Thyroid gland (tissue), 4 donors: Measurements from ENCODE around the gene MRPL21. TPM values are rescaled to one million over a fixed set of nuclear protein-coding genes. Genes with fewer than 3 reads are reported as not detected.

Source experiments
- DNase-seq, 2 donors: peaks; one replicate each; pipeline ENCODE4 v3.0.0-alpha.2; 2019
- H3K27ac ChIP-seq, 3 donors: fragments of 200-600 bp; sonication (generic); 1 replicate in 2 of 3; 2 replicates in 1 of 3; pipeline ENCODE4 v1.5.1; 2016 to 2019; ENCODE audit warnings: mild to moderate bottlenecking in 1 of 3, moderate library complexity in 1 of 3
- H3K27me3 ChIP-seq: fragments of 200-600 bp; sonication (generic); one replicate; pipeline ENCODE4 v1.5.1; 2019
- H3K36me3 ChIP-seq, 2 donors: fragments of 200-600 bp; sonication (generic); one replicate each; pipeline ENCODE4 v1.5.1; 2016 to 2019
- H3K4me1 ChIP-seq, 2 donors: fragments of 200-600 bp; sonication (generic); one replicate each; pipeline ENCODE4 v1.5.1; 2017 to 2019
- H3K4me3 ChIP-seq, 3 donors: fragments of 200-600 bp; sonication (generic); replicated peaks in 1 of 3; 1 replicate in 2 of 3; 2 replicates in 1 of 3; pipeline ENCODE4 v1.5.1; 2016; ENCODE audit warnings: mild to moderate bottlenecking in 1 of 3
- H3K9me3 ChIP-seq: fragments of 200-600 bp; sonication (generic); one replicate; pipeline ENCODE4 v1.5.1; 2017
- POLR2A ChIP-seq, 2 donors: fragments of 450-650 bp; IDR thresholded peaks; one replicate each; pipeline ENCODE4 v1.6.1; 2017; ENCODE audit warnings: antibody characterized with exemption in 2 of 2, mild to moderate bottlenecking in 2 of 2, moderate library complexity in 1 of 2
- WGBS, 2 donors: methylation state at CpG; one replicate each; pipeline ENCODE4 v1.1.5; 2017; 5-methylcytosine and 5-hydroxymethylcytosine counted together
- intact Hi-C: fragments of 100-400 bp; cut with DNase I; formaldehyde crosslinking; loops from one replicate; pipeline ENCODE4 v1.15.1; 2023
- total RNA-seq, 4 donors: library from RNA; depleted of rRNA; stranded (reverse); fragments of >200 nt; gene quantifications; one replicate each; pipeline ENCODE4 v1.2.3, GENCODE V29; 2016
- TF ChIP-seq, protein P1 (sequence below), 6 experiments: fragments of 200-600 bp in 3 of 6; fragments of 450-650 bp in 3 of 6; sonication (generic) in 3 of 6; IDR thresholded peaks; one replicate each; pipeline ENCODE4 v1.5.1; 2016 to 2019; ENCODE audit warnings: antibody characterized with exemption in 6 of 6, mild to moderate bottlenecking in 2 of 6, inconsistent platforms in 1 of 6, moderate library complexity in 1 of 6

The MRPL21 gene
- total RNA-seq, 4 donors from 2014 or later = 24.0 to 86.6 (median 65.6) TPM

DNA sequence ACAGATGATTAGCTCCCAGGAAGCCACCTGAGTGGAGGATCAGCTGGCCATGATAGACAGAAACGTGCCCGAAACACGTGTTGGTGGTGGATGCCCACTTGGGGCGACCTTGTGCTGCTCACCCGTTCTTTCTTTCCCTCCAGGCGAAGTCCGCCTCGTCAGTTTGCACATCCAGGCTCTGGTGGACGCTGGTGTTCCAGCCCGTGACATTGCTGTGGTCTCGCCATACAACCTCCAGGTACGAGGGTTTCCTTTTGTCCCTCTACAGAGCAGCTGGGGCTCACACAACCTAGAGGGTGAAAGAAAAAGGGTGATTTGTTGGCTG is 30.7 kb upstream of the MRPL21 start:
- no peaks in the 10 kb centered on the region for H3K9me3 ChIP-seq
- no peak overlapping the region for H3K4me3 ChIP-seq
- TF ChIP-seq, protein P1, sequence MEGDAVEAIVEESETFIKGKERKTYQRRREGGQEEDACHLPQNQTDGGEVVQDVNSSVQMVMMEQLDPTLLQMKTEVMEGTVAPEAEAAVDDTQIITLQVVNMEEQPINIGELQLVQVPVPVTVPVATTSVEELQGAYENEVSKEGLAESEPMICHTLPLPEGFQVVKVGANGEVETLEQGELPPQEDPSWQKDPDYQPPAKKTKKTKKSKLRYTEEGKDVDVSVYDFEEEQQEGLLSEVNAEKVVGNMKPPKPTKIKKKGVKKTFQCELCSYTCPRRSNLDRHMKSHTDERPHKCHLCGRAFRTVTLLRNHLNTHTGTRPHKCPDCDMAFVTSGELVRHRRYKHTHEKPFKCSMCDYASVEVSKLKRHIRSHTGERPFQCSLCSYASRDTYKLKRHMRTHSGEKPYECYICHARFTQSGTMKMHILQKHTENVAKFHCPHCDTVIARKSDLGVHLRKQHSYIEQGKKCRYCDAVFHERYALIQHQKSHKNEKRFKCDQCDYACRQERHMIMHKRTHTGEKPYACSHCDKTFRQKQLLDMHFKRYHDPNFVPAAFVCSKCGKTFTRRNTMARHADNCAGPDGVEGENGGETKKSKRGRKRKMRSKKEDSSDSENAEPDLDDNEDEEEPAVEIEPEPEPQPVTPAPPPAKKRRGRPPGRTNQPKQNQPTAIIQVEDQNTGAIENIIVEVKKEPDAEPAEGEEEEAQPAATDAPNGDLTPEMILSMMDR (IDR thresholded peaks at IDR 0.05) = no peak
- TF ChIP-seq POLR2A (IDR thresholded peaks at IDR 0.05) = no peak
- H3K36me3 ChIP-seq = peaks cover 57 to 70% of the 10 kb centered on the region in 2 donors
- intact Hi-C loops = no loop called here
- H3K4me1 ChIP-seq = no peaks in the 10 kb centered on the region
- WGBS, 2 donors = 94 to 95% methylated on average over 12 of the region's 12 CpGs
- no peaks in the 10 kb centered on the region for H3K27me3 ChIP-seq
- DNase-seq = no peak
- no peak overlapping the region for H3K27ac ChIP-seq

DNA sequence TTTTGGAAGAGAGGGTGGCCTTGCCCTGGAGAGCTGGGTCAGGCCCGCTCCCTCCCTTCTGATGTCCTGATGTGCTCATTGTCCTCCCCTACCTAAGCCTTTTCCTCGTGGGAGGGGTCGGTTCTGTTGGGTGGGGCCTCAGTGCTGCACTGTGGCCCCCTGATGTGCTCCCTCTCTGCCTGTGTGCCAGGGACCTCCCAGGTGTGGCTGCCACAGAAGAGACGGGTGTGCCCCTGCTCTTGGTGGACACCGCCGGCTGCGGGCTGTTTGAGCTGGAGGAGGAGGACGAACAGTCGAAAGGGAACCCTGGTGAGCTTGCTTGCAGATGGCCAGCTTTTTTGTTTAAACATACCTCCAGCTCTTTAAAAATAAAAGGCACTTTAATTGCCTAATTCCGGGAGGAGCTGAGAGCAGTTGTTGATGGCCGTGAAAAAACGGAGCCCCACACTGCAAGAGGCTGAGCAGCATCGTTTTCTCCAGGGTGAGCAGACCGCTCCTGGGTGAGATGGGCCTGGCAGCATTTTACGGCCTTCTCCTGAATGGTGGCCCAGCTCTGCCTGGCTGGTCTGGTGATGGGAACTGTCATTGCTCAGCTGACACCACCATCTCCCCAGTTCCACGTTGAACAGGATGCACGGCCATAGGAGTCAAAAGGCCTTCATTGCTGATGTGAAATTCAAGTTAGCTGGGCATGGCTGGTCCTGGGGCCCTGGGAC is 30.1 kb upstream of the MRPL21 start:
- H3K4me1 ChIP-seq = no peaks in the 10 kb centered on the region
- no peaks in the 10 kb centered on the region for H3K27me3 ChIP-seq
- DNase-seq = no peak
- no peak overlapping the region for H3K4me3 ChIP-seq
- H3K27ac ChIP-seq = no peak overlapping the region
- 92 to 94% methylated on average over 17 of the region's 17 CpGs for WGBS, 2 donors
- H3K36me3 ChIP-seq = peaks cover 62 to 69% of the 10 kb centered on the region in 2 donors
- no peaks in the 10 kb centered on the region for H3K9me3 ChIP-seq
- intact Hi-C loops = no loop called here
- TF ChIP-seq POLR2A (IDR thresholded peaks at IDR 0.05) = no peak
- TF ChIP-seq, protein P1 (IDR thresholded peaks at IDR 0.05) = no peak

DNA sequence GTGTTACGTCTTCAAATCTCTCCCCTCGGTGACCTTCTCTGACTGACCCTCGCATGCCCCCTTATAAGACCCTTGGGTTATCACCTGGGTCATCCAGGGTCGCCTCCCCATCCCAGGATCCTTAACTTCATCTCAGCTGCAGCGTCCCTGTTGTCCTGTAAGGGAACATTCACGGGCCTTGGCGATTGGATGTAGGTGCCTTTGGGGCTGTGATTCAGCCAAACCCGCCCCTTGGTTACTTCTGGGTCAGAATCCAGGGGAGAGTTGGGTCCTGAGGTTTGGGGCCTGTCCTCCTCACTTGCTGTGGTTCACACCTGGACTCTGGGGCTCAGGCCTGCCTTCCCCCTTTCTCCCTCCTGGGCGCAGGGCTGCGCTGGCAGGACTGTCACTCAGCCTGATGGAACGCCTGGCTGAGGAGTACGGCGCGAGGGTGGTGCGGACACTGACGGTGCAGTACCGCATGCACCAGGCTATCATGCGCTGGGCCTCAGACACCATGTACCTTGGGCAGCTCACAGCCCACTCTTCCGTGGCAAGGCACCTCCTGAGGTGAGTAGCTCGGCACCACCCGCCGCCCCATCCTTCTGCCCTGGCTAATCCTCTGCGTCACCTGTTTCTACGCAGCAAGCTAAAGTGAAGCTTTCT is 29.4 kb upstream of the MRPL21 start:
- Histone ChIP-seq H3K27ac (no peak overlapping the region), H3K4me1 (no peaks in the 10 kb centered on the region), H3K4me3 (no peak overlapping the region), H3K27me3 (no peaks in the 10 kb centered on the region), H3K9me3 (no peaks in the 10 kb centered on the region), H3K36me3 (peaks cover 59 to 64% of the 10 kb centered on the region in 2 donors)
- TF ChIP-seq, protein P1 (IDR thresholded peaks at IDR 0.05) = no peak
- no peak for TF ChIP-seq POLR2A (IDR thresholded peaks at IDR 0.05)
- no peak for DNase-seq
- intact Hi-C loops = no loop called here
- 95 to 96% methylated on average over 18 to 22 of the region's 24 CpGs for WGBS, 2 donors

DNA sequence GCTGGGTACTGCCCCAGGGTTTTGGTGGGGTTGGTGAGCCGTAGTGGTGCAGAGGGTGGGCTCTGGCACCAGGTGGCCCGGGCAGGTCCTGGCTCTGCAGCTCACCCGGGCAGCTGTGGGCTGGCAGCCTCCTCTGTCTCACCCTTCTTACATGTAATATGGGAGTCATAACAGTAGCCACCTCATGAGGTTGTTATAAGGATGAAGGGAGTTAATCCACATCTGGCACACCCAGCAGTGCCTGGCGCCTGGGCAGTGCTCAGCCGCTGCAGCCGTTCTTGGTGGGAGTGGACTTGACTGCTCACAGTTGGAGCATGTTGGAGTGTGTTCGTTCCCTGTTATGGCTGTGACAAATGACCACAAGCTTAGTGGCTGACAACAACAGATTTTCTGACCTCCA is 28.7 kb upstream of the MRPL21 start:
- intact Hi-C loops = no loop called here
- peaks cover 52 to 57% of the 10 kb centered on the region in 2 donors for H3K36me3 ChIP-seq
- TF ChIP-seq, protein P1 (IDR thresholded peaks at IDR 0.05) = no peak

DNA sequence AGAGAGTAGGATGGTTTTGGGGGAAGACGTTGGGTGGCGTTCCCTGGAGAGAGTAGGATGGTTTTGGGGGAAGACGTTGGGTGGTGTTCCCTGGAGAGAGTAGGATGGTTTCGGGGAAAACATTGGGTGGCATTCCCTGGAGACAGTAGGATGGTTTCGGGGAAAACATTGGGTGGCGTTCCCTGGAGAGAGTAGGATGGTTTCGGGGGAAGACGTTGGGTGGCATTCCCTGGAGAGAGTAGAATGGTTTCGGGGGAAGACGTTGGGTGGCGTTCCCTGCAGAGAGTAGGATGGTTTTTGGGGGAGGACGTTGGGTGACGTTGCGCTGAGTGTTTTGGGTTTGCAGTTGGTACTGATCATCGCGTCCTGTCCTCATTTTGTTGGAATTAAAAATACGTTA is 28.3 kb upstream of the MRPL21 start:
- H3K4me3 ChIP-seq = no peak overlapping the region
- no peak for DNase-seq
- no peaks in the 10 kb centered on the region for H3K4me1 ChIP-seq
- no peaks in the 10 kb centered on the region for H3K9me3 ChIP-seq
- 88 to 90% methylated on average over 17 of the region's 17 CpGs for WGBS, 2 donors
- no peak overlapping the region for H3K27ac ChIP-seq
- intact Hi-C loops = no loop called here
- H3K36me3 ChIP-seq = peaks cover 48 to 52% of the 10 kb centered on the region in 2 donors
- TF ChIP-seq POLR2A (IDR thresholded peaks at IDR 0.05) = no peak
- TF ChIP-seq, protein P1 (IDR thresholded peaks at IDR 0.05) = no peak
- no peaks in the 10 kb centered on the region for H3K27me3 ChIP-seq

More for the DNA sequence above, 28.7 kb upstream of the MRPL21 start:
- no peak overlapping the region for H3K4me3 ChIP-seq
- H3K27ac ChIP-seq = no peak overlapping the region
- H3K9me3 ChIP-seq = no peaks in the 10 kb centered on the region
- H3K27me3 ChIP-seq = no peaks in the 10 kb centered on the region
- 89 to 95% methylated on average over 5 to 7 of the region's 7 CpGs for WGBS, 2 donors
- H3K4me1 ChIP-seq = no peaks in the 10 kb centered on the region
- DNase-seq = no peak
